ENCODE results near the gene PDC.

Gene PDC

GRCh38 chr1:186429017-186429416 is 31.9 kb downstream of the PDC start:
- ChIA-PET CTCF (no interaction called here), POLR2A (no interaction called here)
- DNase-seq (ENCODE audit: extremely low spot score): no peak
- TF ChIP-seq PKNOX1 (IDR thresholded peaks at IDR 0.05) (no peak), SP1 (IDR thresholded peaks at IDR 0.05) (no peak), ZNF384 (IDR thresholded peaks at IDR 0.05) (no peak), TARDBP (IDR thresholded peaks at IDR 0.05) (no peak), LEF1 (IDR thresholded peaks at IDR 0.05; ENCODE audit: borderline replicate concordance) (no peak), SUZ12 (IDR thresholded peaks at IDR 0.05) (no peak), FOXK2 (IDR thresholded peaks at IDR 0.05) (no peak), ARNT (IDR thresholded peaks at IDR 0.05) (no peak), NFRKB (IDR thresholded peaks at IDR 0.05) (no peak), L3MBTL2 (conservative IDR thresholded peaks at IDR 0.05) (no peak), ELF4 (IDR thresholded peaks at IDR 0.05) (no peak), BHLHE40 (IDR thresholded peaks at IDR 0.05; ENCODE audit: borderline replicate concordance) (no peak), CTBP1 (IDR thresholded peaks at IDR 0.05; ENCODE audit: borderline replicate concordance) (no peak), HDGF (IDR thresholded peaks at IDR 0.05; ENCODE audit: borderline replicate concordance) (no peak), FOXM1 (IDR thresholded peaks at IDR 0.05; ENCODE audit: borderline replicate concordance) (no peak), FOXA1 (IDR thresholded peaks at IDR 0.05) (no peak)

DNA sequence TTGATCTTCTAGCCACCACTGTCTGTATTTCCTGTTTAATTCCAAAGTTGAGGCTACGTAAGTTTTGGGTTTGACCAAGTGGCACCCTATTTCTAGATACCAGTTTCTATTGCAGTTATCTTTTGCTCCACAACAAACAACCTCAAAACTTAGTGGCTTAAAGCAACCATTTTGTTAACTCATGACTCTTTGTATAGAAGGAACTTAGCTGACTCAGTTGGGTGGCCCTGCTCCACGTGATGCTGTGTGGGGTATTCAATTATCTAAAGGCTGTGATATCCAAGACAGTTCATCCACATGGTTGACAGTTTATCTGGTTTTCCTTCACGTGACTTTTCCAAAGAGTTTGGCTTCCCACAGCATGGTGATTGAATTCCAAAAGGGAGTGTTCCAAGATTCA is 34.8 kb downstream of the PDC start:
- ChIA-PET POLR2A (no interaction called here), CTCF (no interaction called here)
- no peak for DNase-seq (ENCODE audit: extremely low spot score)
- no peak for TF ChIP-seq PKNOX1 (IDR thresholded peaks at IDR 0.05)
- no peak for TF ChIP-seq ELF4 (IDR thresholded peaks at IDR 0.05)
- TF ChIP-seq FOXK2 (IDR thresholded peaks at IDR 0.05): no peak
- no peak for TF ChIP-seq LEF1 (IDR thresholded peaks at IDR 0.05; ENCODE audit: borderline replicate concordance)
- no peak for TF ChIP-seq FOXA1 (IDR thresholded peaks at IDR 0.05)
- no peak for TF ChIP-seq SUZ12 (IDR thresholded peaks at IDR 0.05)

GRCh38 chr1:186424539-186424938 is 36.4 kb downstream of the PDC start:
- TF ChIP-seq SP1 (IDR thresholded peaks at IDR 0.05): no peak
- TF ChIP-seq FOXA1 (IDR thresholded peaks at IDR 0.05): no peak
- TF ChIP-seq ARNT (IDR thresholded peaks at IDR 0.05): no peak
- no peak for TF ChIP-seq L3MBTL2 (conservative IDR thresholded peaks at IDR 0.05)
- TF ChIP-seq PKNOX1 (IDR thresholded peaks at IDR 0.05): no peak
- no peak for TF ChIP-seq HDGF (IDR thresholded peaks at IDR 0.05; ENCODE audit: borderline replicate concordance)
- TF ChIP-seq BHLHE40 (IDR thresholded peaks at IDR 0.05; ENCODE audit: borderline replicate concordance): no peak
- TF ChIP-seq CTBP1 (IDR thresholded peaks at IDR 0.05; ENCODE audit: borderline replicate concordance): no peak
- no peak for TF ChIP-seq ELF4 (IDR thresholded peaks at IDR 0.05)
- TF ChIP-seq FOXM1 (IDR thresholded peaks at IDR 0.05; ENCODE audit: borderline replicate concordance): no peak
- TF ChIP-seq SUZ12 (IDR thresholded peaks at IDR 0.05): no peak
- TF ChIP-seq LEF1 (IDR thresholded peaks at IDR 0.05; ENCODE audit: borderline replicate concordance): no peak
- TF ChIP-seq ZNF384 (IDR thresholded peaks at IDR 0.05): no peak
- no peak for TF ChIP-seq FOXK2 (IDR thresholded peaks at IDR 0.05)
- TF ChIP-seq NFRKB (IDR thresholded peaks at IDR 0.05): no peak
- no peak for TF ChIP-seq TARDBP (IDR thresholded peaks at IDR 0.05)
- ChIA-PET CTCF (no interaction called here), POLR2A (no interaction called here)
- no peak for DNase-seq (ENCODE audit: extremely low spot score)

DNA sequence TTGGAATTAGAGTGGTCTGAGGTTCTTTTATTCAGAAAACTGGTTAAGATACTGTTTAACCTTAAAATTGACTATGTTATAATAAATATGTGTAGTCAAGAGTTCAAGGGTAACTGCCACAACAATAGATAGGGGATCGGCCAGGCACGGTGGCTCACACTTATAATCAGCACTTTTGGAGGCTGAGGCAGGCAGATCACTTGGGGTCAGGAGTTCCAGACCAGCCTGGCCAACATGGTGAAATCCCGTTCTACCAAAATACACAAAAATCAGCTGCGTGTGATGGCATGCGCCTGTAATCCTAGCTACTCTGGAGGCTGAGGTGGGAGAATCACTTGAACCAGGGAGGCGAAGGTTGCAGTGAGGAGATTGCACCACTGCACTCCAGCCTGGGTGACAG is 39.5 kb downstream of the PDC start:
- POLR2A ChIA-PET: no interaction called here
- CTCF ChIA-PET: no interaction called here
- DNase-seq (ENCODE audit: extremely low spot score): no peak
- no peak for TF ChIP-seq SP1 (IDR thresholded peaks at IDR 0.05)
- no peak for TF ChIP-seq HDGF (IDR thresholded peaks at IDR 0.05; ENCODE audit: borderline replicate concordance)
- no peak for TF ChIP-seq SUZ12 (IDR thresholded peaks at IDR 0.05)
- TF ChIP-seq LEF1 (IDR thresholded peaks at IDR 0.05; ENCODE audit: borderline replicate concordance): no peak
- no peak for TF ChIP-seq NFRKB (IDR thresholded peaks at IDR 0.05)

DNA sequence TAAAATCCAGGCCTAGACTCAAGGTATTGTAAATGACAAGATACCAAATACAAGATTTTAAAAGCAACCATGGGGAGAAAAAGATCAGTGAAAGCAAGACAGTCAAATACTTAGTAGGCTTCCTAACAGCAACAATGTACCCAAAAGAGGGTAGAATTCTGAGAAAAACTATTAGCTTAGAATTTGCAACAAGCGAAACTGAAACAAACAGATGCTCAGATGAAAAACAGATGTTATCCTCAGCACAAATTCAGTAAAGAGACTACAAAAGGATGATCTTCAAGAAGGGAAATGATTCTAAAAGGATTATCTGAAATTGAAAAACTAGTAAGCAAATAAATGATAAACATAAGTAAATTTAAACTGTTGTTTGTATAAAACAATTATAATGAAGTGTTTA is 40.0 kb downstream of the PDC start:
- no peak for DNase-seq (ENCODE audit: extremely low spot score)
- CTCF ChIA-PET: no interaction called here
- no peak for TF ChIP-seq SP1 (IDR thresholded peaks at IDR 0.05)
- no peak for TF ChIP-seq NFRKB (IDR thresholded peaks at IDR 0.05)
- TF ChIP-seq BHLHE40 (IDR thresholded peaks at IDR 0.05; ENCODE audit: borderline replicate concordance): no peak
- no peak for TF ChIP-seq TARDBP (IDR thresholded peaks at IDR 0.05)
- no peak for TF ChIP-seq FOXA1 (IDR thresholded peaks at IDR 0.05)
- TF ChIP-seq PKNOX1 (IDR thresholded peaks at IDR 0.05): no peak
- no peak for TF ChIP-seq ELF4 (IDR thresholded peaks at IDR 0.05)
- no peak for TF ChIP-seq ZNF384 (IDR thresholded peaks at IDR 0.05)
- TF ChIP-seq HDGF (IDR thresholded peaks at IDR 0.05; ENCODE audit: borderline replicate concordance): no peak
- no peak for TF ChIP-seq LEF1 (IDR thresholded peaks at IDR 0.05; ENCODE audit: borderline replicate concordance)
- no peak for TF ChIP-seq ARNT (IDR thresholded peaks at IDR 0.05)
- no peak for TF ChIP-seq L3MBTL2 (conservative IDR thresholded peaks at IDR 0.05)
- no peak for TF ChIP-seq CTBP1 (IDR thresholded peaks at IDR 0.05; ENCODE audit: borderline replicate concordance)
- TF ChIP-seq SUZ12 (IDR thresholded peaks at IDR 0.05): no peak
- no peak for TF ChIP-seq FOXM1 (IDR thresholded peaks at IDR 0.05; ENCODE audit: borderline replicate concordance)
- POLR2A ChIA-PET: no interaction called here

- no peak for DNase-seq (ENCODE audit: extremely low spot score)
- ChIA-PET CTCF (no interaction called here), POLR2A (no interaction called here)
- TF ChIP-seq L3MBTL2 (conservative IDR thresholded peaks at IDR 0.05): no peak
- no peak for TF ChIP-seq BHLHE40 (IDR thresholded peaks at IDR 0.05; ENCODE audit: borderline replicate concordance)
- no peak for TF ChIP-seq ZNF384 (IDR thresholded peaks at IDR 0.05)
- TF ChIP-seq TARDBP (IDR thresholded peaks at IDR 0.05): no peak
- TF ChIP-seq LEF1 (IDR thresholded peaks at IDR 0.05; ENCODE audit: borderline replicate concordance): no peak
- TF ChIP-seq NFRKB (IDR thresholded peaks at IDR 0.05): no peak
- TF ChIP-seq ELF4 (IDR thresholded peaks at IDR 0.05): no peak
- no peak for TF ChIP-seq ARNT (IDR thresholded peaks at IDR 0.05)
- no peak for TF ChIP-seq SUZ12 (IDR thresholded peaks at IDR 0.05)
- no peak for TF ChIP-seq HDGF (IDR thresholded peaks at IDR 0.05; ENCODE audit: borderline replicate concordance)
- no peak for TF ChIP-seq FOXK2 (IDR thresholded peaks at IDR 0.05)
- no peak for TF ChIP-seq CTBP1 (IDR thresholded peaks at IDR 0.05; ENCODE audit: borderline replicate concordance)
- TF ChIP-seq PKNOX1 (IDR thresholded peaks at IDR 0.05): no peak
- no peak for TF ChIP-seq SP1 (IDR thresholded peaks at IDR 0.05)
- no peak for TF ChIP-seq FOXA1 (IDR thresholded peaks at IDR 0.05)
- TF ChIP-seq FOXM1 (IDR thresholded peaks at IDR 0.05; ENCODE audit: borderline replicate concordance): no peak
Measured at GRCh38 chr1:186420311-186420710, 40.6 kb downstream of the PDC start.

Measured in HEK293T (cell line).